GM12873 (cell line): ENCODE measurements around the gene CTNNA3.
A peak's percentile ranks its signal among the peaks of the same experiment; 100 is the strongest.

Experiments
- CTCF ChIP-seq: IDR thresholded peaks from 2 replicates; pipeline ENCODE4 v1.5.1; 2012; ENCODE audit warnings: low read depth, mild to moderate bottlenecking, moderate library complexity, low read length, control low read depth; ENCODE audit not compliant: insufficient read depth; ENCODE audit errors: missing control alignments

CTNNA3 gene

GRCh38 chr10:67521546-67521945 lies 174.4 kb downstream of the CTNNA3 start:
- no peak for TF ChIP-seq CTCF

GRCh38 chr10:67520924-67521520 lies 175.0 kb downstream of the CTNNA3 start:
- TF ChIP-seq CTCF = peak; percentile 81

- TF ChIP-seq CTCF = no peak
Measured at GRCh38 chr10:67519434-67519833, 176.6 kb downstream of the CTNNA3 start.

GRCh38 chr10:67518756-67519155 lies 177.2 kb downstream of the CTNNA3 start:
- no peak for TF ChIP-seq CTCF

- no peak for TF ChIP-seq CTCF
Measured at GRCh38 chr10:67518043-67518442, 178.0 kb downstream of the CTNNA3 start.

GRCh38 chr10:67506757-67507091 lies 189.3 kb downstream of the CTNNA3 start:
- no peak for TF ChIP-seq CTCF

- TF ChIP-seq CTCF = no peak
Measured at GRCh38 chr10:67506083-67506756, 189.8 kb downstream of the CTNNA3 start.
